Left lung (tissue), 10 donors: ENCODE results near the gene CCDC141. TPM values are rescaled to one million over a fixed set of nuclear protein-coding genes. Genes with fewer than 3 reads are reported as not detected.

Source experiments
- ATAC-seq: fragments of 200-7000 bp; cut with Tn5 transposase; one replicate; pipeline ENCODE4 v1.9.1; 2020; ENCODE audit warnings: moderate library complexity
- DNase-seq, 4 donors: peaks; one replicate each; pipeline ENCODE4 v3.0.0-alpha.2; 2013 to 2020
- H3K27ac ChIP-seq, 2 donors: fragments of 200-600 bp; sonication (generic) in 1 of 2; one replicate each; pipeline versions ENCODE4 v1.5.0 to v1.8.0; 2020 to 2021
- H3K27me3 ChIP-seq, 2 donors: fragments of 200-600 bp; sonication (generic) in 1 of 2; one replicate each; pipeline versions ENCODE4 v1.5.0 to v1.8.0; 2020 to 2021
- H3K36me3 ChIP-seq, 2 donors: fragments of 200-600 bp; sonication (generic) in 1 of 2; one replicate each; pipeline versions ENCODE4 v1.5.0 to v1.8.0; 2020 to 2021
- H3K4me1 ChIP-seq, 2 donors: fragments of 200-600 bp; one replicate each; pipeline ENCODE4 v1.8.0; 2021
- H3K4me3 ChIP-seq, 2 donors: fragments of 200-600 bp; sonication (generic) in 1 of 2; one replicate each; pipeline versions ENCODE4 v1.5.0 to v1.8.0; 2020 to 2021; ENCODE audit warnings: mild to moderate bottlenecking in 1 of 2
- H3K9me3 ChIP-seq, 2 donors: fragments of 200-600 bp; sonication (generic) in 1 of 2; one replicate each; pipeline versions ENCODE4 v1.5.0 to v1.8.0; 2020 to 2021
- intact Hi-C, 2 donors: fragments of 100-400 bp; cut with DNase I; formaldehyde crosslinking; loops; one replicate each; pipeline versions ENCODE4 v1.11.2 to v1.14.2; 2022
- polyA plus RNA-seq, 6 donors: library from polyadenylated mRNA; unstranded; fragments of 120-200 nt; gene quantifications; one replicate each; pipeline ENCODE4 v1.2.1, GENCODE V29; 2013; ENCODE audit not compliant: insufficient read length in 6 of 6
- total RNA-seq, 2 donors: library from RNA; stranded (reverse); fragmentation: NEBNext Ultra II Directional; extraction: Animal tissue kit (Norgen Biotek cat#: 25700); gene quantifications; one replicate each; pipeline ENCODE4 v1.2.1, GENCODE V29; 2021
- TF ChIP-seq, protein P1 (sequence below), 2 donors: fragments of 200-600 bp; sonication (generic) in 1 of 2; IDR thresholded peaks; one replicate each; pipeline versions ENCODE4 v1.5.0 to v1.8.0; 2021; ENCODE audit warnings: antibody characterized with exemption in 2 of 2
- donor health status: DM: no; HTN: yes; CAD: no.
- donor health status: DM: no; HTN: no; CAD: no.

Gene CCDC141
- total and polyA plus RNA-seq, 8 donors = 1.6 to 29.6 (median 3.2) TPM

DNA sequence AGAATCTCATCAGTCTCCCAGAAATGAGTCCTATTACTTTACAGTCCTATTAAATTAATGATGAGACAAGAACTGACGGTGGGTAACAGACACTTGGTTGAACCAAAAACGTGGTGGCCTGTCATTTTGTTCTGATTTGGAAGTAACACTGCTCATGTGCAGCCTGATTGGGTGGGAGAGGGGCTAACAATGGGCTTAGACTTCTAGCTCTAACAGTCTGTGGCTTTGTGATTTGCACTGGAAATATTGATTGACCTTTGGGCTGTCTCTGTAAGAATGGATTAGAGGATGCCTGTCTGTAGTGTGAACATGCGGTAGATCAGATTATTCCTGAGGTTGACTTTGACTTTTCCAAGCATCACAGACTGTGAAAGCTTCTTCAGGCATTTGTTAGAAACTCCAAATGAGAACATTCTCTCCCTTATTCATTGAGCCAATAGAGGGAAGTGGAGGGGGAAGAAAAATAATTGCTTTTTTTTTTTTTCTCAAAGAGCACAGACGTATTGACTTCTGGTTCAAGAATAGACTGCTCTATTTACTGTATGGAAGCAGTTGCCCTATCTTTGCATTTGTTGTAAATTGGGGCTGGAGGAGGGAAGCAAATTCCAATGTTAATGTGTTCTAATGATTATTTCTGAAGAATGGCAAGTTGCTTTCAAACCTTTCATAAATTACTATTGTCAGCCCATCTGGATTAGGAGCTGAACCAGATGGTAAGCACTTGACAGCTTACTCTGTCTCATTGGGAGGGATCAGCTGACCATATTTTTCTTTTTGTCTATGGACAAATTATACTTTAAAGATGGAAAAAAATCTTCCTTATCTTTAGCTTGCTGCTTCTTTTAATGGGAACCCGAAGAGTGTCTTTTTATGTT is 156.9 kb downstream of the CCDC141 start:
- TF ChIP-seq, protein P1, sequence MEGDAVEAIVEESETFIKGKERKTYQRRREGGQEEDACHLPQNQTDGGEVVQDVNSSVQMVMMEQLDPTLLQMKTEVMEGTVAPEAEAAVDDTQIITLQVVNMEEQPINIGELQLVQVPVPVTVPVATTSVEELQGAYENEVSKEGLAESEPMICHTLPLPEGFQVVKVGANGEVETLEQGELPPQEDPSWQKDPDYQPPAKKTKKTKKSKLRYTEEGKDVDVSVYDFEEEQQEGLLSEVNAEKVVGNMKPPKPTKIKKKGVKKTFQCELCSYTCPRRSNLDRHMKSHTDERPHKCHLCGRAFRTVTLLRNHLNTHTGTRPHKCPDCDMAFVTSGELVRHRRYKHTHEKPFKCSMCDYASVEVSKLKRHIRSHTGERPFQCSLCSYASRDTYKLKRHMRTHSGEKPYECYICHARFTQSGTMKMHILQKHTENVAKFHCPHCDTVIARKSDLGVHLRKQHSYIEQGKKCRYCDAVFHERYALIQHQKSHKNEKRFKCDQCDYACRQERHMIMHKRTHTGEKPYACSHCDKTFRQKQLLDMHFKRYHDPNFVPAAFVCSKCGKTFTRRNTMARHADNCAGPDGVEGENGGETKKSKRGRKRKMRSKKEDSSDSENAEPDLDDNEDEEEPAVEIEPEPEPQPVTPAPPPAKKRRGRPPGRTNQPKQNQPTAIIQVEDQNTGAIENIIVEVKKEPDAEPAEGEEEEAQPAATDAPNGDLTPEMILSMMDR (IDR thresholded peaks at IDR 0.05) = no peak
- Histone ChIP-seq H3K36me3 (no peaks in the 10 kb centered on the region), H3K27ac (no peak overlapping the region), H3K4me3 (no peak overlapping the region), H3K9me3 (no peaks in the 10 kb centered on the region), H3K27me3 (no peaks in the 10 kb centered on the region), H3K4me1 (no peaks in the 10 kb centered on the region)
- ATAC-seq (no peak), DNase-seq (no peak)
- intact Hi-C loops = no loop called here

DNA sequence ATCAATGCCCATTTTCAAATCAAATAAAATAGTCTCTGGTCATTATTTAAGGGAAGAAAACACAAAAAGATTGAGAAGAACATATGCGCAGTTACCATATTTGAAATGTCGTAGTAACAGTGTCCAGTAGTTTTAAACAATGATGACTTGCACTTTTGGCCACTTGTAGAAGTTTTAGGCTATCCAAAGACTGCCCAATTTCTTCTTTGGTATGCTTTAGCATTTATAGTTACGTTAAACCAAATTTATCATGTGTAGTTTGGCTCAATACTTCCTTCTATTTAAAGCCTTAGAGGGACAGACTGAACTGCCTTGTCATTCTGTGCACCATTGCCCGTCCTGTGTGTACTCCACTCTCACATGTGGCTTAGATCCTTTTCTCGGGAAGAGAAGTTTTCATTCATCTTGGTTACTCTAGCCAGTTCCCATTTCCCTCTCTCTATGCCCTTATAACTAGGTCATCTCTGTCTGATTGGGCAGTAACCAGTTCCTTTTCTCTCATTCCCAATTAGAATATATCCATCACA is 157.9 kb downstream of the CCDC141 start:
- Histone ChIP-seq H3K27me3 (no peaks in the 10 kb centered on the region), H3K4me3 (no peak overlapping the region), H3K36me3 (no peaks in the 10 kb centered on the region), H3K4me1 (no peaks in the 10 kb centered on the region), H3K9me3 (no peaks in the 10 kb centered on the region), H3K27ac (no peak overlapping the region)
- TF ChIP-seq, protein P1 (IDR thresholded peaks at IDR 0.05) = no peak
- DNase-seq (no peak), ATAC-seq (no peak)
- intact Hi-C loops = no loop called here

DNA sequence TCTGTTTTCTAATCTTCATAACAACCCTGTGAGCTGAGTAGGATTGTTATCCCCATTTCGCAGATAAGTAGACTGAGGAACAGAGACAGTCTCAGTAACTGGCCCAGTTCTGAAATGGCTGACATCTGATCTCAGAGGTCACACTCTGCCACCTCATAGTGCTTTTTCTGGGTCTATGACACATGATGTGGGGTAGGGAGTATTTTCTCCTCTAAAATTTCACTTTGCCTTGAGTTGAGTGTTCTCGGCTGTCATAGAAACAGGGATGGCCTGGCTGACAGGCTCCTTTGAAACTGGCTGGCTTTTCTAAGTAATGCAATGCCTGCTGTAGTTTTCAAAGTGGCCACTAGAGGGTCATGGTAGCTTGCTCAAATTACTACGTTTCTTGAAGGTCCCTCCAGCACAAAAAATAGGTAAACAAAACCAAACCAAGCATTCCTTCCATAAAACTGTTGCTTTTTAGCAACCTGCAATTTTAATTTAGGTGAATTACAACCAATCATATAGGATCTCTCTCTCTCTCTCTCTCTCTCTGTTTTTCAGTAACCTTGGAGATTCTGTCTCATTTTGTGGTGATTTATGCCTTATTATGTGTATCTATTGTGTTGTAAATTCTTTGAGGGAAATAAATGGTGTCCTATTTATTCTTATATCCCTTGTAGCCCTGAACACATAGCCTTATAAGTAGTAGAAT is 158.5 kb downstream of the CCDC141 start:
- Histone ChIP-seq H3K27ac (no peak overlapping the region), H3K36me3 (no peaks in the 10 kb centered on the region), H3K4me1 (no peaks in the 10 kb centered on the region), H3K27me3 (no peaks in the 10 kb centered on the region), H3K9me3 (no peaks in the 10 kb centered on the region), H3K4me3 (no peak overlapping the region)
- TF ChIP-seq, protein P1 (IDR thresholded peaks at IDR 0.05) = peak; percentile 85 to 95
- intact Hi-C loops = no loop called here
- peak; percentile 93 for ATAC-seq
- peak in 2 of 4 donors; percentile 56 to 70 for DNase-seq

GRCh38 chr2:178886006-178886405 is 163.9 kb downstream of the CCDC141 start:
- Histone ChIP-seq H3K4me1 (no peaks in the 10 kb centered on the region), H3K27me3 (no peaks in the 10 kb centered on the region), H3K36me3 (no peaks in the 10 kb centered on the region), H3K9me3 (no peaks in the 10 kb centered on the region), H3K4me3 (no peak overlapping the region), H3K27ac (no peak overlapping the region)
- TF ChIP-seq, protein P1 (IDR thresholded peaks at IDR 0.05) = no peak
- no peak for DNase-seq
- intact Hi-C loops = no loop called here
- peak; percentile 57 for ATAC-seq

DNA sequence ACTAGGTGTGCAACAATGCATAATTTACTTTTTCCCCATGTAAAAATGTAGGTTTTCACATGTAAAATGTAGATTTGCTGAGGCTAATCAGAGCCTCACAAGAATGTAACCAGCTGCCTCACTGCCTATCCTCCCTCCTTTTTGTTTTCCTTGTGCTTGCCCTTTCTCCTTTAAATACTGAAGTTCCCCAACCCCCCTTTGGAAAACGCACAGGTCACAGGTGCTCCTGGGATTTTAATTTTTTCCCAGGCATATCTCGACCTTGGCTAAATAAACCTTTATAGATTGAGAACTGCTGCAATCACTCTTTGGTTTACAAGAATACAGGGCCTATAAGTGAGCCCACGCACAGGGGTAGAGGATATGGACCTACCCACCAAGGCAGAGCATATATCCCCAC is 165.5 kb downstream of the CCDC141 start:
- H3K36me3 ChIP-seq = no peaks in the 10 kb centered on the region
- H3K27me3 ChIP-seq = no peaks in the 10 kb centered on the region
- H3K9me3 ChIP-seq = no peaks in the 10 kb centered on the region
- ATAC-seq (no peak), DNase-seq (no peak)
- H3K4me3 ChIP-seq = no peak overlapping the region
- intact Hi-C loops = no loop called here
- TF ChIP-seq, protein P1 (IDR thresholded peaks at IDR 0.05) = no peak
- H3K27ac ChIP-seq = no peak overlapping the region
- no peaks in the 10 kb centered on the region for H3K4me1 ChIP-seq
